Astrocyte of the spinal cord (primary cell): ENCODE data around the gene FGF14.

Experiments
- DNase-seq: peaks from one replicate; pipeline ENCODE4 v3.0.0; 2011; ENCODE audit warnings: low read depth, low spot score
- H3K4me3 ChIP-seq: 2 replicates; pipeline ENCODE4 v1.5.1; 2011; ENCODE audit warnings: low read depth, mild to moderate bottlenecking, low read length, moderate library complexity
- in situ Hi-C: cut with HindIII; loops from 2 replicates; pipeline ENCODE4 v1.10.0; 2017; ENCODE audit warnings: low sequenced_read_pairs
- TF ChIP-seq, protein P1 (sequence below): IDR thresholded peaks from 2 replicates; pipeline ENCODE4 v1.5.1; 2012; ENCODE audit warnings: low read depth, mild to moderate bottlenecking, low read length, inconsistent platforms

The FGF14 gene

DNA sequence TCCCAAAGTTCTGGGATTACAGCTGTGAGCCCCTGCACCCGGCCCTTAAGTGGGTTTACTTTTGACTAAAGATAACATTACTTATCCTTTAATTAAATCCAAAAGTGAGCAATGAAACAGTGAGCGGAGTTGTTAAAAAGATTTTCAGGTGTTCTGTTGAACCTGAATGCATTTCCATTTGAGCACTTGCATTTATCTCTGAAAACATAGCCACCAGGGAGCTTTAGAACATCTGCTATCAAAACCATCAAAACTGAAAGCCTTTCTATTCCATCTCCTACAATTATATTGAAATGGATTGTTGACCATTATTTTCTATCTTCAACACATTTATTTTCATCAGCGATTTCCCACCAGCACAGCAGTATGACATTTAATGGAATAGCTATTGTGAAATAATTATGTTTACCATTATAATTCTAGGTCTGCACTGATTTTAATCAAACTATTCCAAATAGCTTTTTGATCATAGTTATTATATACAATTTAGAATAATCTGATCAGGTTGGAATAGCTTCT, 269.0 kb downstream of the FGF14 start:
- in situ Hi-C loops, result no loop called here
- no peak overlapping the region for H3K4me3 ChIP-seq
- TF ChIP-seq, protein P1, sequence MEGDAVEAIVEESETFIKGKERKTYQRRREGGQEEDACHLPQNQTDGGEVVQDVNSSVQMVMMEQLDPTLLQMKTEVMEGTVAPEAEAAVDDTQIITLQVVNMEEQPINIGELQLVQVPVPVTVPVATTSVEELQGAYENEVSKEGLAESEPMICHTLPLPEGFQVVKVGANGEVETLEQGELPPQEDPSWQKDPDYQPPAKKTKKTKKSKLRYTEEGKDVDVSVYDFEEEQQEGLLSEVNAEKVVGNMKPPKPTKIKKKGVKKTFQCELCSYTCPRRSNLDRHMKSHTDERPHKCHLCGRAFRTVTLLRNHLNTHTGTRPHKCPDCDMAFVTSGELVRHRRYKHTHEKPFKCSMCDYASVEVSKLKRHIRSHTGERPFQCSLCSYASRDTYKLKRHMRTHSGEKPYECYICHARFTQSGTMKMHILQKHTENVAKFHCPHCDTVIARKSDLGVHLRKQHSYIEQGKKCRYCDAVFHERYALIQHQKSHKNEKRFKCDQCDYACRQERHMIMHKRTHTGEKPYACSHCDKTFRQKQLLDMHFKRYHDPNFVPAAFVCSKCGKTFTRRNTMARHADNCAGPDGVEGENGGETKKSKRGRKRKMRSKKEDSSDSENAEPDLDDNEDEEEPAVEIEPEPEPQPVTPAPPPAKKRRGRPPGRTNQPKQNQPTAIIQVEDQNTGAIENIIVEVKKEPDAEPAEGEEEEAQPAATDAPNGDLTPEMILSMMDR, result no peak
- DNase-seq, result no peak

DNA sequence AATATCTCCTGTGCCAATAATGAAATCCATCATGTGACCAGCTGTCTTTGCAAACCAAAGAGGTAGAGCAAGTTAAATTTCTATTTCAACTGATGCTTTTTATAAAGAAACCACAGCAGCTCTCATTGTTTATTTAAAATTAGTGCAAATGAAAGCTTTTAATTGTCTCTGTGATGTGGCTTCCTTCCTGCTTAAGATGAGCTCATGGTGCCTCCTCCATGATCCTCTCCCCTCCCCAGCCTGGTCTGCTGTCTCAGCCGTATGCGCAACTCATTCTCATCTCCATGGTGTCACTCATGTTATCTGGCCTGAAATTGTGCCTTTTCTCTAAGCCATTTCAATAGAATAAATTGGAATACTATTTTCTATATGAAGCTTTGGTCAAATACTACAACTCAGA, 270.6 kb downstream of the FGF14 start:
- in situ Hi-C loops, result no loop called here
- DNase-seq, result no peak
- TF ChIP-seq, protein P1, result no peak
- no peak overlapping the region for H3K4me3 ChIP-seq

DNA sequence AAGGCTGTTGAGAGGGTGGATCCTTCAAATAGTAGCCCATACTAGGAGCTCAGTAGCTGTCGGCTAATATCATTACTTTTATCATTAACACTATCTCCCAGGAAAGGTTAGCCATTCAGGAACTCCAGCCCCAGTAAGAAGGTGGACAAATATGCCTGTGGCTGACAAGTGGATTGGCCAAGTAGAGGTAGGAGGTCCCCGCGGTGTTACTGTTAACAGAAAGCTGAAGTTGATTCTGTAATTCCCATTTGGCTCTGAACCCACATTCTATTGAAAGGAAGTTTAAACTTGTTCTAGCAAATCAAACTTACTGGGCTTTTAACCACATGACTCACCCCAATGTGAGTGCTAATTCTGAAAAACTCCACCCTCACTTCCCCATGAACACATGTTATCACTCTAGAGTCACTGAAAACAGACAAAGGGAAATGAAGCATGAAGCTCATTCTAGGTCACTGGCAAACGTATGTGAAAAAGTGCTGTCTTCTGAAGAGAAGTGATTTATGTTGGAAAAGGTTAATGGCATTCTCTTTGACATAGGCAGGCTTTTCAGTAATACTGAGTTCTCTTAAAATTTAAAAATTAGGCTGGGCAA, 273.5 kb downstream of the FGF14 start:
- no peak overlapping the region for H3K4me3 ChIP-seq
- DNase-seq, result peak; percentile 81
- in situ Hi-C loops, result no loop called here
- TF ChIP-seq, protein P1, result no peak

DNA sequence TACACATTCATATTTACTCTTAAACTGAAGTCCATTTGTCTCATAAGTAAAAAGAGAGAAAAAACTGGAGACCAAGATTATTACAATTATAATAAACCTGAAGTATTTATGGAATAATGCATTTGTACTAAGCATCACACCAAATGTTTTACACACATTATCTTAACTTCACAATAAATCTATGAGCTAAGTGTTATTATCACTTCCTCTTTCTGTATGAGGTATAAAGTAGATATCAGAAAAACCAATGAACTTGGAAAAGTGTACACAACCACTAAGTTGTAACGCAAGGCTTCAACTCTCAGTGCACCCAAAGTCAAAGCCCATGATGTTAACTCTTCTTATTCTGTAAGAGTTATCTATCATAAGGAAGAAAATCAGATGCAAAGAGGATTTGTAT, 274.7 kb downstream of the FGF14 start:
- TF ChIP-seq, protein P1, result no peak
- no peak overlapping the region for H3K4me3 ChIP-seq
- no peak for DNase-seq
- in situ Hi-C loops, result no loop called here

DNA sequence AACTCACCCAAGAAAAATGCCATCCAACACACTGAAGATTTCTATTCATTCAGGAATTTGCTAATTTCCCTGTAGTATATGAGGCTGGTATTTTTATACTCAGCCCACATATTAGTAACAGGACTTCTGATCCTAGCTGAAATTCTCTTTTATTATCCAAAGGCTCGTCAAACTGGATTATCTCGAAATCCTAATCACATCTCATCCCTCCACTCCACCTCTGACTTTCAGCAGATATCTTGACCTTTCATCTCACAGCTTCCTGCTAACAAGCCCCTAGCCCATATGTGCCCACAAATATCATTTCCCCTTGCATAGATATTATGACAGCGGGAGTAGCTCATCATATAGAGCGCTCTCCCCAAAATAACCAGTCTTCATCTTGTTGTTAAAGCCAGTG, 279.7 kb downstream of the FGF14 start:
- in situ Hi-C loops, result no loop called here
- TF ChIP-seq, protein P1, result no peak
- DNase-seq, result no peak
- no peak overlapping the region for H3K4me3 ChIP-seq

DNA sequence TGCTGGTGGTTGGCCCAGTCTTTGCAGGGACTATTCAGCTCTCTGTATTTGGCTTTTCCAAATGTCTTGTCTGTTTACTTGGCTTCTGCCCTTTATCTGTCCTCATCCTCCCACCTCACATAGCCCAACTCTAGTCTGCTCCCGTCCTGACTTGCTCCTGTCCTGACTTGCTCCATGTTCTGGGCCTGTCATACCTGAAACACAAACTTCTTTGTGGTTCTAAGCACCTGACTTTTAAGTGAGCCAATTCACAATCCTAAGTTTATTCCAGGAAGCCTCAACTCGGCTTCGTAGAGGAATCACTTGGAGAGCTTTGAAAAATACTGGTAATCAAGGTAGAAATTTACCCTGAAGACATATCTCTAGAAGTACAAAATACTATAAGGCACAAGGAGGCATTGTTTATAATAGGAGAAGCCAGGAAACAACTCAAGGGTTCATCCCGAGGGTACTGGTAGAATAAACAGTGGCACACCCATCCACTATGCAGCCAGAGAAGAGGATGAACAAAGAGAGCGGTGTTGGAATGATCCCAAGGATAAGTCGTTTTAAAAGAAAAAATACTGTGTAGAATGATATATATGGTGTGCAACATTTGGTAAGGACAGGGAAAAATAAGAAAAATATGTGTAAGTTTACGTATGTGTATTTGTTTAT, 284.5 kb downstream of the FGF14 start:
- no peak for DNase-seq
- TF ChIP-seq, protein P1, result no peak
- no peak overlapping the region for H3K4me3 ChIP-seq
- in situ Hi-C loops, result no loop called here
